ENCODE measurements around the gene MSH2. TPM values are rescaled to one million over a fixed set of nuclear protein-coding genes. Genes with fewer than 3 reads are reported as not detected.

MSH2 gene
- polyA plus RNA-seq = 10 to 100 TPM in 2 of 4 donors, 1 to 10 TPM in 2; 4.0 to 30.2 (median 10.3) TPM
- long read RNA-seq, donor 1 = 0 reads
- long read RNA-seq, donor 2 = 0 reads
- long read RNA-seq, donor 3, partial matches to known transcripts = 6 of 8 reads
- long read RNA-seq, donor 3, other reads (novel, unspliced or antisense) = 0 of 8 reads
- long read RNA-seq, donor 4 = 0 reads
- long read RNA-seq, donor 5 = 0 reads
- long read RNA-seq, donor 6, partial matches to known transcripts = 0 of 1 reads
- long read RNA-seq, donor 6, other reads (novel, unspliced or antisense) = 0 of 1 reads
- long read RNA-seq, donor 7 = 0 reads
- long read RNA-seq, donor 8 = 0 reads
- long read RNA-seq, donor 9 = 0 reads
- long read RNA-seq, donor 10, transcript MSH2-201 (16 exons, 3,307 nt) = major isoform, 9 of 9 reads
- long read RNA-seq, donor 10, partial matches to known transcripts = 0 of 9 reads
- long read RNA-seq, donor 10, other reads (novel, unspliced or antisense) = 0 of 9 reads

GRCh38 chr2:47402805-47403608, at the start of gene MSH2:
Gene MSH2 (plus strand): TSS chr2:47403156. CDS start chr2:47403192, 36 bp downstream.
- 0 to 1% (median 0%) methylated on average over 65 to 73 of the region's 73 CpGs for WGBS, 3 donors
- DNase-seq = peak; percentile 90 to 95
- peaks cover 0 to 13% (median 7%) of the 10 kb centered on the region in 3 donors for H3K4me1 ChIP-seq (ENCODE audit: control insufficient read depth in 3 of 3, insufficient read depth in 2 of 3, low read depth in 1 of 3, low read length in 2 of 3)
- no peaks in the 10 kb centered on the region for H3K27me3 ChIP-seq (ENCODE audit: control insufficient read depth in 3 of 3, insufficient read depth in 3 of 3, low read length in 3 of 3)
- peak within 1 kb of the TSS in 2 of 3 donors; percentile 67 to 81 for H3K27ac ChIP-seq (ENCODE audit: low read depth in 1 of 3, low read length in 2 of 3)
- H3K36me3 ChIP-seq (ENCODE audit: control insufficient read depth in 3 of 3, insufficient read depth in 2 of 3, low read depth in 1 of 3, low read length in 3 of 3) = peaks cover 0 to 10% (median 0%) of the 10 kb centered on the region in 3 donors
- peak within 1 kb of the TSS; percentile 74 to 97 (median 88) for H3K4me3 ChIP-seq (ENCODE audit: low read depth in 1 of 3, low read length in 3 of 3)
- FAIRE-seq = no peak
- H3K9me3 ChIP-seq (ENCODE audit: control insufficient read depth in 2 of 2, insufficient read depth in 1 of 2, low read depth in 1 of 2, low read length in 1 of 2) = peaks cover 0 to 2% of the 10 kb centered on the region in 2 donors

- no peaks in the 10 kb centered on the region for H3K36me3 ChIP-seq (ENCODE audit: control insufficient read depth in 3 of 3, insufficient read depth in 2 of 3, low read depth in 1 of 3, low read length in 3 of 3)
- H3K27ac ChIP-seq (ENCODE audit: low read depth in 1 of 3, low read length in 2 of 3) = peak overlapping the region; percentile 78 to 89 (median 81)
- no peaks in the 10 kb centered on the region for H3K27me3 ChIP-seq (ENCODE audit: control insufficient read depth in 3 of 3, insufficient read depth in 3 of 3, low read length in 3 of 3)
- H3K4me1 ChIP-seq (ENCODE audit: control insufficient read depth in 3 of 3, insufficient read depth in 2 of 3, low read depth in 1 of 3, low read length in 2 of 3) = peaks cover 0 to 55% (median 0%) of the 10 kb centered on the region in 3 donors
- H3K9me3 ChIP-seq (ENCODE audit: control insufficient read depth in 2 of 2, insufficient read depth in 1 of 2, low read depth in 1 of 2, low read length in 1 of 2) = no peaks in the 10 kb centered on the region
- no peak overlapping the region for H3K4me3 ChIP-seq (ENCODE audit: low read depth in 1 of 3, low read length in 3 of 3)
- peak; percentile 92 to 97 for DNase-seq
- WGBS, 3 donors = 25 to 67% (median 49%) methylated on average over 11 of the region's 11 CpGs
- FAIRE-seq = no peak
Measured at GRCh38 chr2:47354013-47354847, 48.7 kb upstream of the MSH2 start.

- Histone ChIP-seq H3K4me1 (ENCODE audit: control insufficient read depth in 3 of 3, insufficient read depth in 2 of 3, low read depth in 1 of 3, low read length in 2 of 3) (peaks cover 0 to 61% (median 0%) of the 10 kb centered on the region in 3 donors), H3K27ac (ENCODE audit: low read depth in 1 of 3, low read length in 2 of 3) (peak overlapping the region; percentile 76 to 89 (median 81)), H3K27me3 (ENCODE audit: control insufficient read depth in 3 of 3, insufficient read depth in 3 of 3, low read length in 3 of 3) (no peaks in the 10 kb centered on the region), H3K4me3 (ENCODE audit: low read depth in 1 of 3, low read length in 3 of 3) (no peak overlapping the region), H3K9me3 (ENCODE audit: control insufficient read depth in 2 of 2, insufficient read depth in 1 of 2, low read depth in 1 of 2, low read length in 1 of 2) (no peaks in the 10 kb centered on the region), H3K36me3 (ENCODE audit: control insufficient read depth in 3 of 3, insufficient read depth in 2 of 3, low read depth in 1 of 3, low read length in 3 of 3) (no peaks in the 10 kb centered on the region)
- DNase-seq = no peak
- WGBS, 3 donors = 12 to 58% (median 41%) methylated on average over 5 of the region's 5 CpGs
- no peak for FAIRE-seq
Measured at GRCh38 chr2:47354848-47355204, 48.1 kb upstream of the MSH2 start.

GRCh38 chr2:47357483-47357882, 45.5 kb upstream of the MSH2 start:
- Histone ChIP-seq H3K9me3 (ENCODE audit: control insufficient read depth in 2 of 2, insufficient read depth in 1 of 2, low read depth in 1 of 2, low read length in 1 of 2) (no peaks in the 10 kb centered on the region), H3K27ac (ENCODE audit: low read depth in 1 of 3, low read length in 2 of 3) (peak overlapping the region; percentile 72 to 94 (median 75)), H3K27me3 (ENCODE audit: control insufficient read depth in 3 of 3, insufficient read depth in 3 of 3, low read length in 3 of 3) (no peaks in the 10 kb centered on the region), H3K4me1 (ENCODE audit: control insufficient read depth in 3 of 3, insufficient read depth in 2 of 3, low read depth in 1 of 3, low read length in 2 of 3) (peaks cover 0 to 67% (median 6%) of the 10 kb centered on the region in 3 donors), H3K36me3 (ENCODE audit: control insufficient read depth in 3 of 3, insufficient read depth in 2 of 3, low read depth in 1 of 3, low read length in 3 of 3) (no peaks in the 10 kb centered on the region), H3K4me3 (ENCODE audit: low read depth in 1 of 3, low read length in 3 of 3) (no peak overlapping the region)
- FAIRE-seq = no peak
- peak; percentile 88 to 96 for DNase-seq
- WGBS, 3 donors = 21 to 53% (median 27%) methylated on average over 4 of the region's 4 CpGs

- Histone ChIP-seq H3K36me3 (ENCODE audit: control insufficient read depth in 3 of 3, insufficient read depth in 2 of 3, low read depth in 1 of 3, low read length in 3 of 3) (no peaks in the 10 kb centered on the region), H3K27me3 (ENCODE audit: control insufficient read depth in 3 of 3, insufficient read depth in 3 of 3, low read length in 3 of 3) (no peaks in the 10 kb centered on the region), H3K4me3 (ENCODE audit: low read depth in 1 of 3, low read length in 3 of 3) (no peak overlapping the region), H3K4me1 (ENCODE audit: control insufficient read depth in 3 of 3, insufficient read depth in 2 of 3, low read depth in 1 of 3, low read length in 2 of 3) (peaks cover 0 to 55% (median 6%) of the 10 kb centered on the region in 3 donors), H3K27ac (ENCODE audit: low read depth in 1 of 3, low read length in 2 of 3) (peak overlapping the region; percentile 82 to 85 (median 84)), H3K9me3 (ENCODE audit: control insufficient read depth in 2 of 2, insufficient read depth in 1 of 2, low read depth in 1 of 2, low read length in 1 of 2) (no peaks in the 10 kb centered on the region)
- DNase-seq (peak; percentile 61 to 89), FAIRE-seq (no peak)
- WGBS, 3 donors = 13 to 58% (median 35%) methylated on average over 10 of the region's 10 CpGs
Measured at GRCh38 chr2:47359375-47359868, 43.5 kb upstream of the MSH2 start.

GRCh38 chr2:47360283-47360682, 42.7 kb upstream of the MSH2 start:
- Histone ChIP-seq H3K27me3 (ENCODE audit: control insufficient read depth in 3 of 3, insufficient read depth in 3 of 3, low read length in 3 of 3) (no peaks in the 10 kb centered on the region), H3K4me1 (ENCODE audit: control insufficient read depth in 3 of 3, insufficient read depth in 2 of 3, low read depth in 1 of 3, low read length in 2 of 3) (peaks cover 0 to 50% (median 6%) of the 10 kb centered on the region in 3 donors), H3K4me3 (ENCODE audit: low read depth in 1 of 3, low read length in 3 of 3) (no peak overlapping the region), H3K9me3 (ENCODE audit: control insufficient read depth in 2 of 2, insufficient read depth in 1 of 2, low read depth in 1 of 2, low read length in 1 of 2) (no peaks in the 10 kb centered on the region), H3K27ac (ENCODE audit: low read depth in 1 of 3, low read length in 2 of 3) (peak overlapping the region; percentile 66 to 85 (median 82)), H3K36me3 (ENCODE audit: control insufficient read depth in 3 of 3, insufficient read depth in 2 of 3, low read depth in 1 of 3, low read length in 3 of 3) (no peaks in the 10 kb centered on the region)
- 17 to 52% (median 19%) methylated on average over 3 of the region's 3 CpGs for WGBS, 3 donors
- FAIRE-seq (no peak), DNase-seq (peak; percentile 93 to 98)

- Histone ChIP-seq H3K4me3 (ENCODE audit: low read depth in 1 of 3, low read length in 3 of 3) (no peak overlapping the region), H3K27me3 (ENCODE audit: control insufficient read depth in 3 of 3, insufficient read depth in 3 of 3, low read length in 3 of 3) (no peaks in the 10 kb centered on the region), H3K9me3 (ENCODE audit: control insufficient read depth in 2 of 2, insufficient read depth in 1 of 2, low read depth in 1 of 2, low read length in 1 of 2) (no peaks in the 10 kb centered on the region), H3K36me3 (ENCODE audit: control insufficient read depth in 3 of 3, insufficient read depth in 2 of 3, low read depth in 1 of 3, low read length in 3 of 3) (no peaks in the 10 kb centered on the region), H3K4me1 (ENCODE audit: control insufficient read depth in 3 of 3, insufficient read depth in 2 of 3, low read depth in 1 of 3, low read length in 2 of 3) (peaks cover 0 to 46% (median 6%) of the 10 kb centered on the region in 3 donors), H3K27ac (ENCODE audit: low read depth in 1 of 3, low read length in 2 of 3) (peak overlapping the region; percentile 82 to 94 (median 85))
- DNase-seq (peak; percentile 84 to 94), FAIRE-seq (no peak)
- 18 to 63% (median 36%) methylated on average over 3 of the region's 3 CpGs for WGBS, 3 donors
Measured at GRCh38 chr2:47360927-47361326, 42.0 kb upstream of the MSH2 start.
